NCI-H2196 treated with DMSO at 0.1 percent for 48 hours (cell line): ENCODE measurements around the gene NCAM1.

Experiments
- DNase-seq: peaks from one replicate; lab custom pipeline; 2025; ENCODE audit not compliant: unreplicated experiment; lab: John Stamatoyannopoulos, UW

The NCAM1 gene

GRCh38 chr11:113163291-113164030 is 202.2 kb downstream of the NCAM1 start:
- DNase-seq, result no peak

- DNase-seq, result no peak
These were observed 205.1 kb downstream of the NCAM1 start for GRCh38 chr11:113166280-113166679.

GRCh38 chr11:113167599-113167998 is 206.4 kb downstream of the NCAM1 start:
- DNase-seq, result no peak

- no peak for DNase-seq
These were observed 207.4 kb downstream of the NCAM1 start for GRCh38 chr11:113168354-113169342.

GRCh38 chr11:113172382-113172951 is 211.2 kb downstream of the NCAM1 start:
- DNase-seq, result no peak

GRCh38 chr11:113173126-113173525 is 211.9 kb downstream of the NCAM1 start:
- DNase-seq, result no peak

- DNase-seq, result no peak
These were observed 213.7 kb downstream of the NCAM1 start for GRCh38 chr11:113174882-113175281.

GRCh38 chr11:113176599-113177360 is 215.6 kb downstream of the NCAM1 start:
- no peak for DNase-seq

GRCh38 chr11:113177671-113178070 is 216.5 kb downstream of the NCAM1 start:
- DNase-seq, result no peak

GRCh38 chr11:113178381-113179070 is 217.3 kb downstream of the NCAM1 start:
- DNase-seq, result no peak

- DNase-seq, result no peak
These were observed 218.0 kb downstream of the NCAM1 start for GRCh38 chr11:113179181-113179704.

- no peak for DNase-seq
These were observed 219.9 kb downstream of the NCAM1 start for GRCh38 chr11:113181094-113181493.

- no peak for DNase-seq
These were observed 221.1 kb downstream of the NCAM1 start for GRCh38 chr11:113182288-113182687.

GRCh38 chr11:113184498-113184897 is 223.3 kb downstream of the NCAM1 start:
- no peak for DNase-seq

- no peak for DNase-seq
These were observed 227.2 kb downstream of the NCAM1 start for GRCh38 chr11:113188371-113188834.

- DNase-seq, result no peak
These were observed 228.9 kb downstream of the NCAM1 start for GRCh38 chr11:113189909-113190667.

GRCh38 chr11:113192121-113192925 is 231.1 kb downstream of the NCAM1 start:
- no peak for DNase-seq

- no peak for DNase-seq
These were observed 231.8 kb downstream of the NCAM1 start for GRCh38 chr11:113193016-113193415.
